ENCODE results near the gene AFDN.

AFDN gene, protein sequence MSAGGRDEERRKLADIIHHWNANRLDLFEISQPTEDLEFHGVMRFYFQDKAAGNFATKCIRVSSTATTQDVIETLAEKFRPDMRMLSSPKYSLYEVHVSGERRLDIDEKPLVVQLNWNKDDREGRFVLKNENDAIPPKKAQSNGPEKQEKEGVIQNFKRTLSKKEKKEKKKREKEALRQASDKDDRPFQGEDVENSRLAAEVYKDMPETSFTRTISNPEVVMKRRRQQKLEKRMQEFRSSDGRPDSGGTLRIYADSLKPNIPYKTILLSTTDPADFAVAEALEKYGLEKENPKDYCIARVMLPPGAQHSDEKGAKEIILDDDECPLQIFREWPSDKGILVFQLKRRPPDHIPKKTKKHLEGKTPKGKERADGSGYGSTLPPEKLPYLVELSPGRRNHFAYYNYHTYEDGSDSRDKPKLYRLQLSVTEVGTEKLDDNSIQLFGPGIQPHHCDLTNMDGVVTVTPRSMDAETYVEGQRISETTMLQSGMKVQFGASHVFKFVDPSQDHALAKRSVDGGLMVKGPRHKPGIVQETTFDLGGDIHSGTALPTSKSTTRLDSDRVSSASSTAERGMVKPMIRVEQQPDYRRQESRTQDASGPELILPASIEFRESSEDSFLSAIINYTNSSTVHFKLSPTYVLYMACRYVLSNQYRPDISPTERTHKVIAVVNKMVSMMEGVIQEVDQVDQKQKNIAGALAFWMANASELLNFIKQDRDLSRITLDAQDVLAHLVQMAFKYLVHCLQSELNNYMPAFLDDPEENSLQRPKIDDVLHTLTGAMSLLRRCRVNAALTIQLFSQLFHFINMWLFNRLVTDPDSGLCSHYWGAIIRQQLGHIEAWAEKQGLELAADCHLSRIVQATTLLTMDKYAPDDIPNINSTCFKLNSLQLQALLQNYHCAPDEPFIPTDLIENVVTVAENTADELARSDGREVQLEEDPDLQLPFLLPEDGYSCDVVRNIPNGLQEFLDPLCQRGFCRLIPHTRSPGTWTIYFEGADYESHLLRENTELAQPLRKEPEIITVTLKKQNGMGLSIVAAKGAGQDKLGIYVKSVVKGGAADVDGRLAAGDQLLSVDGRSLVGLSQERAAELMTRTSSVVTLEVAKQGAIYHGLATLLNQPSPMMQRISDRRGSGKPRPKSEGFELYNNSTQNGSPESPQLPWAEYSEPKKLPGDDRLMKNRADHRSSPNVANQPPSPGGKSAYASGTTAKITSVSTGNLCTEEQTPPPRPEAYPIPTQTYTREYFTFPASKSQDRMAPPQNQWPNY (N-terminal part only)

GRCh38 chr6:167826896-167827582, at the start of gene AFDN:
Gene AFDN, plus strand, starts transcription at chr6:167826911. Its CDS starts 222 bp downstream, at chr6:167827133.
- peak within 1 kb of the TSS; percentile 88 for H3K27ac ChIP-seq
- TF ChIP-seq, protein P1, sequence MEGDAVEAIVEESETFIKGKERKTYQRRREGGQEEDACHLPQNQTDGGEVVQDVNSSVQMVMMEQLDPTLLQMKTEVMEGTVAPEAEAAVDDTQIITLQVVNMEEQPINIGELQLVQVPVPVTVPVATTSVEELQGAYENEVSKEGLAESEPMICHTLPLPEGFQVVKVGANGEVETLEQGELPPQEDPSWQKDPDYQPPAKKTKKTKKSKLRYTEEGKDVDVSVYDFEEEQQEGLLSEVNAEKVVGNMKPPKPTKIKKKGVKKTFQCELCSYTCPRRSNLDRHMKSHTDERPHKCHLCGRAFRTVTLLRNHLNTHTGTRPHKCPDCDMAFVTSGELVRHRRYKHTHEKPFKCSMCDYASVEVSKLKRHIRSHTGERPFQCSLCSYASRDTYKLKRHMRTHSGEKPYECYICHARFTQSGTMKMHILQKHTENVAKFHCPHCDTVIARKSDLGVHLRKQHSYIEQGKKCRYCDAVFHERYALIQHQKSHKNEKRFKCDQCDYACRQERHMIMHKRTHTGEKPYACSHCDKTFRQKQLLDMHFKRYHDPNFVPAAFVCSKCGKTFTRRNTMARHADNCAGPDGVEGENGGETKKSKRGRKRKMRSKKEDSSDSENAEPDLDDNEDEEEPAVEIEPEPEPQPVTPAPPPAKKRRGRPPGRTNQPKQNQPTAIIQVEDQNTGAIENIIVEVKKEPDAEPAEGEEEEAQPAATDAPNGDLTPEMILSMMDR (conservative IDR thresholded peaks at IDR 0.05): no peak

DNA sequence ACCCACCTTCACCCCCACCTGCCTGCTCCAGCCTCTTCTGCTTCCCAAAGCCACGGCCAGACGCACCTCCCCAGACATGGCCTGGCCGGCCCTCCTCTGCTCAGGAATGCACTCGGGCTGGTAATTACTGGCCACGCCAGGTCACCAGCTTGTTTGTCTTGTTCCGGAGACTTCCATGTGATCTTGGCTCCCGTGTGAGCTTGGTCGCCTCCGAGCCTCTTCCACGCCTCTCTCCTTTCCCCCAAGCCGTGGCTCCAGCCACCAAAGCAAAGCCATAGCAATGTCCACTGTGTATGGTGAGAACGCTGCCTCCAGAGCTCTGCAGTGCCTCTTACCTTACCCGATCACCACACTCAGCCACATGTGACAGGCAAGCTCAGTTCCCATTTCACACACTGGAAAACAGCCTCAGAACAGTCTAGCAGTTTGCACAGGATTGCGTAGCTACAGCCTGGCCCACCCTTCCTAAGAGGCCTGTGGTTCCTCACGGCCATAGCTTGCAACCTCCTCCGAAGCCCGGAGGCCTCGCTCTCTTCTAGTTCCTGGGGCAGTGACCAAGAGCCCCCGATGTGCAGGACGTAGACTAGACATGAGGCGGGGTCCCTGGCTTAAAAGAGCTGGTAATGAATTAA, 48.1 kb upstream of the AFDN start:
- TF ChIP-seq, protein P1 (conservative IDR thresholded peaks at IDR 0.05): no peak

DNA sequence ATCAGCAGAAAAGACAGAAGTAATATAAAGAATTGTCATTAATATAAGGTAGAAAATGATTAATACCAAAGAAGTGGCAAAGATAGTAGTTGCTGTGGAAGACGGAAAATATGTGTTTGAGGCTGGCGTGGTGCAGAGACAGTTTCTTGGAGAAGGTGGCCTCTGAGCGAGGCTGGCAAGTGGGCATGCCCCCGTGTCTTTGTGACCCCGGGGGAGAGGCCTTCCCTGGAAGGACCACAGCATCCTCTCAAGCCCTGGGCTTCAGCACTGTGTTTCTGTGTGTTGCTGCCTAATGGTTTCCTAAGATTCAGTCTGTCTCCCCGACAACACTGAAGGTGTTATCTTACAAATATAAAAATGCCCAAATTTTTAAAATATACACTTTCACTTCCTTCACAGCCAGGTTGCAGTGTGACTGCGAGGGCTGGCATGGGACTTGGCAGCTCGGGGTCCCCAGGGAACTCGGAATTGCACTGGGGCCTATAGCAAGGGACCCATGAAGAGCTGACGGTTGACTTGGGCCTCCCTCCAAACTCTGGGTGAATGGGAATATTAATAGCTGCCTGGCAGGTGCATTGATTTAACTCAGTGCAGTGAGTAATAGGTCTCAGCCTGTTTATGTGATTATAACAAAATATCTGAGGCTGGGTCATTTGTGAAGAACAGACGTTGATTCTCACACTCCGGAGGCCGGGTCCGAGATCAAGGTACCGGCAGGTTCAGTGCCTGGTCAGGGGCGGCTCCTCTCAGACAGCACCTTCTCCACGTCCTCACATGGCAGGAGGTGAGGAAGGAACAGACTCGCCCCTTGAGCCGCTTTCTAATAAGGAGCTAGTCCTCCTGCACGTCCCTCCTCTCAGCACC, 47.4 kb upstream of the AFDN start:
- TF ChIP-seq, protein P1 (conservative IDR thresholded peaks at IDR 0.05): no peak
- peak overlapping the region; percentile 56 for H3K27ac ChIP-seq

More for the DNA sequence above, 48.1 kb upstream of the AFDN start:
- H3K27ac ChIP-seq: peak overlapping the region; percentile 56

GRCh38 chr6:167779993-167780655, 46.6 kb upstream of the AFDN start:
- TF ChIP-seq, protein P1 (conservative IDR thresholded peaks at IDR 0.05): no peak
- no peak overlapping the region; the same call in 1 of the 2 replicates for H3K27ac ChIP-seq

DNA sequence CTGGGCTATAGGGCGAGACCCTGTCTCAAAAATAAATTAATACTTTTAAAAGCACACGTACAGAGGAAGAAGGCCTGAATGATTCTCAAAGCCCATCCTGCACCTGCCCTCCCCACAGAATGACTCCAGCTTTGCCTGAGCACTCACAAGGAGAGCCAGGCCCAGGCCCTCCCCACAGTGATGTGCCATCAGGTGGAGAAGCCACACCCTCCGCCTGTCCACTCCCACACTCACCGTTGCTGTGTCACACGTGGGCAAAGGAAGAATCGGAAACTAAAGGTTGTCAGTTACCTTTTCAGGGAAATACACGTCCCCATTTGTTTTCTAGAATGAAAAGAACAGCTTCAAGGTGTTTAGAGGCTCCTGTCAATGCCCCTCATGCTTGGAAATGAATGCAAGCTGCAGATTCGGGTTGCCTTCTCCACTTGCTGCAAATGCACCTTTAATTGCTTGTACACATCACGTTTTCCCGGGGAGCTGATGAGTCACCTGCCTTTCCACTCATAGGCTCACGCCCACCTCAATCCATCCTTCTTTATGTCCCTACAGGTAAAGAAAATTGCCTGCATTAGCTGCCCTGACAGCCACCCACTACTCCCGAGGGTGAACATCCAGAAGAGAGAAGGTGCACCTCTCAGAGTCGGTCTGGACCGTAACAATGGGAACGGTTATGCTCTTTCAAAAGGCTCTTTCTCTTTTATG, 45.5 kb upstream of the AFDN start:
- no peak overlapping the region for H3K27ac ChIP-seq
- TF ChIP-seq, protein P1 (conservative IDR thresholded peaks at IDR 0.05): no peak
